Endothelial cell (in vitro differentiated cells): ENCODE results near the gene TMEM132D. TPM values are rescaled to one million over a fixed set of nuclear protein-coding genes. Genes with fewer than 3 reads are reported as not detected.

ENCODE experiments used
- DNase-seq: peaks from one replicate; pipeline ENCODE4 v3.0.0; 2021; ENCODE audit warnings: low spot score
- H3K27ac Mint-ChIP-seq: one replicate; pipeline ENCODE4 v1.8.0; 2021; ENCODE audit warnings: mixed read lengths, inconsistent platforms; ENCODE audit not compliant: unreplicated experiment
- H3K27me3 Mint-ChIP-seq: one replicate; pipeline ENCODE4 v1.8.0; 2021; ENCODE audit warnings: mild to moderate bottlenecking, moderate library complexity, mixed read lengths, inconsistent platforms; ENCODE audit not compliant: unreplicated experiment
- H3K36me3 Mint-ChIP-seq: one replicate; pipeline ENCODE4 v1.8.0; 2021; ENCODE audit warnings: mild to moderate bottlenecking, low read depth, mixed read lengths, inconsistent platforms; ENCODE audit not compliant: unreplicated experiment
- H3K4me1 Mint-ChIP-seq: one replicate; pipeline ENCODE4 v1.8.0; 2021; ENCODE audit warnings: mild to moderate bottlenecking, mixed read lengths, inconsistent platforms; ENCODE audit not compliant: unreplicated experiment
- H3K4me3 Mint-ChIP-seq: one replicate; pipeline ENCODE4 v1.8.0; 2021; ENCODE audit warnings: mild to moderate bottlenecking, mixed read lengths, inconsistent platforms; ENCODE audit not compliant: unreplicated experiment
- H3K9me3 Mint-ChIP-seq: one replicate; pipeline ENCODE4 v1.8.0; 2021; ENCODE audit warnings: mixed read lengths, inconsistent platforms; ENCODE audit not compliant: unreplicated experiment
- total RNA-seq: library from RNA; stranded (reverse); fragmentation: NEBNext Ultra II Directional; extraction: Animal tissue kit (Norgen Biotek cat#: 25700); gene quantifications from one replicate; pipeline ENCODE4 v1.2.1, GENCODE V29; 2021; ENCODE audit not compliant: unreplicated experiment
- TF ChIP-seq, protein P1 (sequence below): fragments of 200-600 bp; sonication (generic); IDR thresholded peaks from one replicate; pipeline ENCODE4 v1.5.0; 2021; ENCODE audit warnings: antibody characterized with exemption; ENCODE audit not compliant: unreplicated experiment

TMEM132D gene
- total RNA-seq, 1 donor from 2014 or later: not detected

- TF ChIP-seq, protein P1, sequence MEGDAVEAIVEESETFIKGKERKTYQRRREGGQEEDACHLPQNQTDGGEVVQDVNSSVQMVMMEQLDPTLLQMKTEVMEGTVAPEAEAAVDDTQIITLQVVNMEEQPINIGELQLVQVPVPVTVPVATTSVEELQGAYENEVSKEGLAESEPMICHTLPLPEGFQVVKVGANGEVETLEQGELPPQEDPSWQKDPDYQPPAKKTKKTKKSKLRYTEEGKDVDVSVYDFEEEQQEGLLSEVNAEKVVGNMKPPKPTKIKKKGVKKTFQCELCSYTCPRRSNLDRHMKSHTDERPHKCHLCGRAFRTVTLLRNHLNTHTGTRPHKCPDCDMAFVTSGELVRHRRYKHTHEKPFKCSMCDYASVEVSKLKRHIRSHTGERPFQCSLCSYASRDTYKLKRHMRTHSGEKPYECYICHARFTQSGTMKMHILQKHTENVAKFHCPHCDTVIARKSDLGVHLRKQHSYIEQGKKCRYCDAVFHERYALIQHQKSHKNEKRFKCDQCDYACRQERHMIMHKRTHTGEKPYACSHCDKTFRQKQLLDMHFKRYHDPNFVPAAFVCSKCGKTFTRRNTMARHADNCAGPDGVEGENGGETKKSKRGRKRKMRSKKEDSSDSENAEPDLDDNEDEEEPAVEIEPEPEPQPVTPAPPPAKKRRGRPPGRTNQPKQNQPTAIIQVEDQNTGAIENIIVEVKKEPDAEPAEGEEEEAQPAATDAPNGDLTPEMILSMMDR: no peak
- Mint-ChIP-seq H3K4me3 (no peak overlapping the region), H3K9me3 (peaks cover 32% of the 10 kb centered on the region), H3K27me3 (no peaks in the 10 kb centered on the region), H3K27ac (no peak overlapping the region), H3K4me1 (no peaks in the 10 kb centered on the region), H3K36me3 (no peaks in the 10 kb centered on the region)
- DNase-seq: no peak
Observed at GRCh38 chr12:129660946-129661345, 242.9 kb downstream of the TMEM132D start.

GRCh38 chr12:129659961-129660622, 243.7 kb downstream of the TMEM132D start:
- Mint-ChIP-seq H3K36me3 (no peaks in the 10 kb centered on the region), H3K27me3 (no peaks in the 10 kb centered on the region), H3K4me1 (no peaks in the 10 kb centered on the region), H3K9me3 (peaks cover 32% of the 10 kb centered on the region), H3K27ac (no peak overlapping the region), H3K4me3 (no peak overlapping the region)
- TF ChIP-seq, protein P1: no peak
- DNase-seq: no peak

DNA sequence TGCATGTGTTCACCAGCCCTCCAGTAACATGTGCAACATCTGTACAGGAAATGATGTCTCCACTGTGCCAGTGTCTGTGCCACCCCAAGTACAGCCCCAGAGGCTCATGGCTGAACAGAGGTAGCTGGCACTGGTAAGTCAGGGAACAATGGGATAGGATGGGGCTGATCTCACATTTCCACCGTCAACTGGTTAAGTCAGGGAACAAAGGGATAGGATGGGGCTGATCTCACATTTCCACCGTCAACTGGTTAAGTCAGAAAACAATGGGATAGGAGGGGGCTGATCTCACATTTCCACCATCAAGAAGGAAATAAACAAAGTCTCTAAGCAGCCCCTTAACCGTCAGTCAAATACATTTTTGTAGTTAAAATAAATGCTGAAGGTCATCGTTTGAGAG, 246.6 kb downstream of the TMEM132D start:
- Mint-ChIP-seq H3K27ac (no peak overlapping the region), H3K9me3 (peaks cover 51% of the 10 kb centered on the region), H3K4me3 (no peak overlapping the region), H3K36me3 (peaks cover 7% of the 10 kb centered on the region), H3K27me3 (peaks cover 2% of the 10 kb centered on the region), H3K4me1 (no peaks in the 10 kb centered on the region)
- TF ChIP-seq, protein P1: no peak
- DNase-seq: no peak

DNA sequence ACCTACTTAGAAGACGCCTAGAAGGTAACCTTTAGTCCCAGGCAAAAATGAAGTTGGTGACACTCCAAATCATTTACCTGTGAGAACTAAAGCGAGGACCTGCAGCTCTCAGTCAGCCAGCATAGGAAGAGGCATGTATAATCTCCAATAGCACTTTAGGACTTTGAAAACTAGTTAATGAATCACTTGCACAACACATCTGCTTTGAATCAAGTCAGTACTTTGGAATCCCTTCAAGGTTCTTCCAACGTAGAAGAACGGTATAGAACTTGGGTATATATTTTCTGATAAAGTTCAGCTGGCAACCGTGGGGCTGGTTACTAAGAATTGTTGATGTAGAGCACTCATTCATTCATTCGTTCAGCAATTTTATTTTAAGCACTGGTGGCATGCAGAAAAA, 251.9 kb downstream of the TMEM132D start:
- H3K9me3 Mint-ChIP-seq: peaks cover 44% of the 10 kb centered on the region
- no peak for DNase-seq
- H3K4me3 Mint-ChIP-seq: no peak overlapping the region
- no peak overlapping the region for H3K27ac Mint-ChIP-seq
- H3K4me1 Mint-ChIP-seq: no peaks in the 10 kb centered on the region
- TF ChIP-seq, protein P1: no peak
- peaks cover 2% of the 10 kb centered on the region for H3K27me3 Mint-ChIP-seq
- peaks cover 7% of the 10 kb centered on the region for H3K36me3 Mint-ChIP-seq

DNA sequence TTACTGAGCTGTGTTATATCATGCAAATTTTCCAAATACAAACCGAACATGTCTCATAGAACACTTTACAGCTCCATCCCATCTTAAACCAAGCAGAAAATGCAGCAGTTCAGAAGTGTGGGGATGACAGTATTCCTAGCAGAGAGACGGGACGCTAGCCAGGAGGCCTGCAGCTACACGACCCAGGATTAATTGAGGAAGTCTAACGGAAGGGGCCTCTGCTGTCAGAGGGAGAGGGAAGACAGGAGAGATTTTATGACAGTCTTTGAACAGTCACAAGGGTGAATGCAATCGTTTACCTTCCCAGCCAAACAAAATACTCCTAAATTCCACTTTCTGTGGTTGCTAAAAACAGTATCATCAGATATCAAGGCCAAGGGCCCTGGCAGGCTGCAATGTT, 261.9 kb downstream of the TMEM132D start:
- Mint-ChIP-seq H3K27ac (no peak overlapping the region), H3K4me3 (no peak overlapping the region), H3K9me3 (peaks cover 60% of the 10 kb centered on the region), H3K27me3 (peaks cover 3% of the 10 kb centered on the region), H3K4me1 (no peaks in the 10 kb centered on the region), H3K36me3 (peaks cover 7% of the 10 kb centered on the region)
- TF ChIP-seq, protein P1: no peak
- no peak for DNase-seq
